Activated naive CD8-positive, alpha-beta T cell treated with anti-CD3 and anti-CD28 coated beads for 36 hours (primary cell): ENCODE data around the gene AKNA. TPM values are rescaled to one million over a fixed set of nuclear protein-coding genes. Genes with fewer than 3 reads are reported as not detected.

Experiments used
- DNase-seq: peaks from one replicate; pipeline ENCODE4 v3.0.0; 2021
- H3K27ac Mint-ChIP-seq: one replicate; pipeline ENCODE4 v1.8.0; 2022; ENCODE audit warnings: mild to moderate bottlenecking, moderate library complexity, mixed read lengths
- H3K27me3 Mint-ChIP-seq: one replicate; pipeline ENCODE4 v1.8.0; 2022; ENCODE audit warnings: mild to moderate bottlenecking, mixed read lengths
- H3K36me3 Mint-ChIP-seq: one replicate; pipeline ENCODE4 v1.8.0; 2021; ENCODE audit warnings: mild to moderate bottlenecking, mixed read lengths
- H3K4me1 Mint-ChIP-seq: one replicate; pipeline ENCODE4 v1.8.0; 2021; ENCODE audit warnings: mixed read lengths
- H3K4me3 Mint-ChIP-seq: one replicate; pipeline ENCODE4 v1.8.0; 2022; ENCODE audit warnings: mild to moderate bottlenecking, moderate library complexity, mixed read lengths
- H3K9me3 Mint-ChIP-seq: one replicate; pipeline ENCODE4 v1.8.0; 2022; ENCODE audit warnings: mixed read lengths
- total RNA-seq, 2 experiments: library from RNA; stranded (reverse); gene quantifications; one replicate each; pipeline ENCODE4 v1.2.3, GENCODE V29; 2021

AKNA gene
- total RNA-seq, 2 experiments from 2014 or later: 129 to 130 TPM

- DNase-seq: no peak
- Mint-ChIP-seq H3K4me1 (no peaks in the 10 kb centered on the region), H3K36me3 (peaks cover 3% of the 10 kb centered on the region), H3K9me3 (no peaks in the 10 kb centered on the region), H3K27ac (no peak overlapping the region), H3K4me3 (no peak overlapping the region), H3K27me3 (peaks cover 3% of the 10 kb centered on the region)
Observed at GRCh38 chr9:114288193-114289091, 99.3 kb downstream of the AKNA start.

DNA sequence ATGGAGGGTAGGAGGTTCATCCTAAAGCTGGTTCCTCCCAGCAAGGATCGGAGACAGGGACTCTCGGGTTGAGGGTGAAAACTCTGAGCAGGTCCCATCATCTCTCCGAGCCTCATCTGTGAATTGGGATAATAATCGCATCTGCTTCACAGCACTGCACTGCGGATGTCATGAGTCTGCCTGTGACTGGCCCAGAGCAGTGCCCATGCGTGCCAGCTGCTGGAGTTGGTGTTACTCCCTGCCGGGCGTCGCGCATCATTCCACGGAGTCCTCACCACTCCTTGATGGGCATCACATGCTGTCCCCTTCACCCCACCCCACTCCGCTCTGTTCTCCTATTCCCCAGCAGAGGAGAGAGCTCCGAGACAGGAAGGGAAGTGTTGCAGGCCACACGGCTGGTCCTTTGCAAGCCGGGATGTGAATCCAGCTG, 100.0 kb downstream of the AKNA start:
- Mint-ChIP-seq H3K36me3 (no peaks in the 10 kb centered on the region), H3K4me1 (peaks cover 2% of the 10 kb centered on the region), H3K27me3 (peaks cover 3% of the 10 kb centered on the region), H3K4me3 (no peak overlapping the region), H3K9me3 (no peaks in the 10 kb centered on the region), H3K27ac (no peak overlapping the region)
- no peak for DNase-seq

DNA sequence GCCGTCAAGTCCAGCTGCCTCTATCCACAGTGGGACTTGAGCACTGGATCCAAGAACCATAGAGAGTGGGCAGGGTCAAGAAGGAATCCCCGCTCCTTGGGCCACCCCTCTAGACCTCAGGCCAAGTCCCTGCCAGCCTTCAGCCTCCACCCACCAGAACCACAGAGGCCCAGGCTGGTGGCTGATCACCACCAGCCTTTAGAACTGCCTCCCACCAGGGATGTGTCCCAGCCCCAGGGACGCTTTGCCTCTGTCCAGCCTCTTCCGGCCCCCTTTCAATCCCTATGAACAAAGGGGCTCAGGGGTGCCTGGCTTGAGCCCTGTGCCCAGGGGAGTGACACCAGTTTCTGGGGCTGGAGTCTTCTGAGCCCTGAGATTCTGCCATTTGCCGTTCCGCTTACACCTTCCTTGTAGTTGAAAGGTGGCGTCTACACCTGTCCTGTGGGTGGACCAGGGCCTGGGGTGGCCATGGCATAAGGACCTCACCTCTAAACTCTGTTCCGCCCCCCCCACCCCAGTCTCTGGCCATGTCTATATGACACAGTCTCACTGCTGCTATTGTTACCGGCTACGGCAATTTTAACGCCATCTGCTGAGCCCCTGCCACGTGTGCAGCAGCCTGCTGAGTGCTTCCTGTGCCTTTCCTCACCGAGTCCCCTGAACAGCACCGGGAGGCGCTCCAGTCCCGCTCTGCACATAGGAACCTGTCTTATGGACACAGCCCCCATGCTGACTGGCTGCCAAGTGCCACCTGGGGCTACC, 100.6 kb downstream of the AKNA start:
- Mint-ChIP-seq H3K4me1 (peaks cover 2% of the 10 kb centered on the region), H3K4me3 (no peak overlapping the region), H3K9me3 (no peaks in the 10 kb centered on the region), H3K27ac (no peak overlapping the region), H3K27me3 (peaks cover 3% of the 10 kb centered on the region), H3K36me3 (no peaks in the 10 kb centered on the region)
- no peak for DNase-seq

GRCh38 chr9:114286146-114286679, 101.6 kb downstream of the AKNA start:
- no peak overlapping the region for H3K27ac Mint-ChIP-seq
- no peaks in the 10 kb centered on the region for H3K36me3 Mint-ChIP-seq
- no peaks in the 10 kb centered on the region for H3K9me3 Mint-ChIP-seq
- H3K4me1 Mint-ChIP-seq: peaks cover 2% of the 10 kb centered on the region
- H3K27me3 Mint-ChIP-seq: peaks cover 3% of the 10 kb centered on the region
- DNase-seq: no peak
- H3K4me3 Mint-ChIP-seq: no peak overlapping the region

DNA sequence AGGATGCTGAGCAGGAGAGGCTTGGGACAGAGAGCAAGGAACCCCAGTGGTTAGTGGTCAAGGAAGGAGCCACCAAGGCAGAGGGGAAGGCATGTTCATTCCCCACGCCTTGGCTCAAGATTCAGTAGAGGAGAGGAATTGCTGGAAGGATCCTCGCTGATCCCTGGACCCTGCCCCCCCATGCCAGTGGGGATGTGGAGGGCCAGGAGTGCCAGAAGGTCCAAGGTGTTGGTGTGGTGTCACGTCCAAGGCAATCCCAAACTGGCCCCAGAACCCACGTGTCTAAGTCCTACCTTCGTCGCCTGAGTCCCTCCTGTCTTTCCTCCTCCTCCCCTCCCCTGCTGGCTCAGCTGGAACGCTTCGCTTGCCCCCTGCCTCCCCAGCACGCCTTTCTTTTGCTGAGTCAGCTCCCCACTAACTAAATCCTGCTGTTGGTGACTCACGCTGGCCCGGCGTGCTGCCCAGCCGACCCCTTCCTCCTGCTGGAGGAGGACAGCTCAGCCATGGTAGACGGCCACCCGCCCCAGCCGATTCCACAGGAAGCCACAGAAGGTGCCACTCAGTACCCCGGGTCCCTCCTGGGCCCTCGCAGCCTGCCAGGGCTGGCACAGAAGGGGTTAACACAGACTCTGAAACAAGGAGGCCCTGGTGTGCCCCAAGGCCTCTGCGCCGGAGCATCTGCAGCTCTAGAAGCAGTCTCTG, 102.5 kb downstream of the AKNA start:
- H3K4me1 Mint-ChIP-seq: peaks cover 2% of the 10 kb centered on the region

GRCh38 chr9:114284316-114285060, 103.3 kb downstream of the AKNA start:
- Mint-ChIP-seq H3K27me3 (no peaks in the 10 kb centered on the region), H3K4me1 (peaks cover 2% of the 10 kb centered on the region)

More for the DNA sequence above, 102.5 kb downstream of the AKNA start:
- no peak overlapping the region for H3K4me3 Mint-ChIP-seq
- H3K9me3 Mint-ChIP-seq: no peaks in the 10 kb centered on the region
- no peak overlapping the region for H3K27ac Mint-ChIP-seq
- H3K27me3 Mint-ChIP-seq: no peaks in the 10 kb centered on the region
- no peaks in the 10 kb centered on the region for H3K36me3 Mint-ChIP-seq
- DNase-seq: no peak

More at GRCh38 chr9:114284316-114285060, 103.3 kb downstream of the AKNA start:
- no peak for DNase-seq
- Mint-ChIP-seq H3K4me3 (no peak overlapping the region), H3K9me3 (no peaks in the 10 kb centered on the region), H3K36me3 (no peaks in the 10 kb centered on the region), H3K27ac (no peak overlapping the region)

Other genes with a start within 250 kb of the AKNA start
- 10 to 100 TPM; 11.4 to 12.2 TPM for gene COL27A1, start 232.4 kb downstream of the AKNA start, total RNA-seq
- gene ORM1, start 64.9 kb downstream of the AKNA start, total RNA-seq: not detected
- gene ORM2, start 58.1 kb downstream of the AKNA start, total RNA-seq: not detected
- 1 to 10 TPM; 4.6 to 5.8 TPM for gene WHRN, start 117.5 kb upstream of the AKNA start, total RNA-seq
- gene ATP6V1G1, start 199.8 kb upstream of the AKNA start, total RNA-seq: 10 to 100 TPM; 41.7 to 41.9 TPM
- gene TMEM268, start 223.3 kb upstream of the AKNA start, total RNA-seq: 10 to 100 TPM; 28.8 to 29.8 TPM